Caco-2 (cell line): ENCODE measurements around the gene PBRM1. TPM values are rescaled to one million over a fixed set of nuclear protein-coding genes. Genes with fewer than 3 reads are reported as not detected.

ENCODE experiments used
- Bru-seq: library from RNA; stranded (reverse); fragments of 400-500 nt; gene quantifications from one replicate; lab custom pipeline; 2021; lab: Mats Ljungman, UMichigan
- BruChase-seq, 2 experiments: library from RNA; stranded (reverse); fragments of 400-500 nt; gene quantifications; one replicate each; lab custom pipeline; 2021; lab: Mats Ljungman, UMichigan
- BruUV-seq: library from RNA; stranded (reverse); fragments of 400-500 nt; replicated peaks from 2 replicates; lab custom pipeline; 2021; lab: Mats Ljungman, UMichigan
- CTCF ChIA-PET: fragments of 300-600 bp; sonication (Branson Sonifier 250); formaldehyde crosslinking; loops from one replicate; lab custom pipeline; 2022; ENCODE audit warnings: antibody characterized with exemption; lab: Charles Lee
- POLR2A ChIA-PET: fragments of 300-600 bp; sonication (Branson Sonifier 250); formaldehyde crosslinking; loops from one replicate; lab custom pipeline; 2022; ENCODE audit warnings: antibody characterized with exemption; lab: Charles Lee
- DNase-seq, 2 experiments: peaks; one replicate each; pipeline versions ENCODE4 v3.0.0 to v3.0.0-alpha.2; 2020 to 2022
- H3K27me3 ChIP-seq: replicated peaks from 2 replicates; pipeline ENCODE4 v1.6.0; 2011; ENCODE audit warnings: low read length; ENCODE audit not compliant: control insufficient read depth, insufficient read depth
- H3K36me3 ChIP-seq: 2 replicates; pipeline ENCODE4 v1.5.1; 2011; ENCODE audit warnings: low read length; ENCODE audit not compliant: control insufficient read depth, insufficient read depth
- H3K4me1 ChIP-seq: fragments of 250-450 bp; sonication (Bioruptor Pico); 2 replicates; pipeline ENCODE4 v1.5.1; 2020; ENCODE audit warnings: mild to moderate bottlenecking
- H3K4me3 ChIP-seq: 2 replicates; pipeline ENCODE4 v1.5.1; 2011; ENCODE audit warnings: low read depth, mild to moderate bottlenecking, control low read depth, low read length
- H3K9me3 ChIP-seq: fragments of 250-450 bp; sonication (Bioruptor Pico); 2 replicates; pipeline ENCODE4 v1.5.1; 2020; ENCODE audit warnings: mild to moderate bottlenecking, moderate library complexity
- H3K27ac Mint-ChIP-seq: one replicate; pipeline ENCODE4 v1.8.0; 2022; ENCODE audit warnings: mixed read lengths; ENCODE audit not compliant: unreplicated experiment
- H3K27me3 Mint-ChIP-seq: one replicate; pipeline ENCODE4 v1.8.0; 2022; ENCODE audit warnings: mixed read lengths; ENCODE audit not compliant: insufficient read depth, unreplicated experiment
- H3K36me3 Mint-ChIP-seq: one replicate; pipeline ENCODE4 v1.8.0; 2022; ENCODE audit warnings: mild to moderate bottlenecking, mixed read lengths; ENCODE audit not compliant: insufficient read depth, unreplicated experiment
- H3K4me1 Mint-ChIP-seq: one replicate; pipeline ENCODE4 v1.8.0; 2022; ENCODE audit warnings: low read depth, mixed read lengths; ENCODE audit not compliant: unreplicated experiment
- H3K4me3 Mint-ChIP-seq: one replicate; pipeline ENCODE4 v1.8.0; 2022; ENCODE audit warnings: mild to moderate bottlenecking, moderate library complexity, mixed read lengths; ENCODE audit not compliant: unreplicated experiment
- H3K9me3 Mint-ChIP-seq: one replicate; pipeline ENCODE4 v1.8.0; 2022; ENCODE audit warnings: mixed read lengths; ENCODE audit not compliant: unreplicated experiment
- CTCF ChIP-seq, 2 experiments: fragments of 200-600 bp in 1 of 2; IDR thresholded peaks; 1 replicate in 1 of 2; 2 replicates in 1 of 2; pipeline versions ENCODE4 v1.5.1 to v1.8.0; 2011 to 2022; ENCODE audit warnings: antibody characterized with exemption in 1 of 2, control low read depth in 1 of 2, inconsistent platforms in 1 of 2, low read depth in 1 of 2, low read length in 1 of 2, mild to moderate bottlenecking in 1 of 2, moderate library complexity in 1 of 2; ENCODE audit not compliant: insufficient read depth in 1 of 2, severe bottlenecking in 1 of 2, unreplicated experiment in 1 of 2
- intact Hi-C: fragments of 100-400 bp; cut with micrococcal nuclease; formaldehyde crosslinking; loops from one replicate; pipeline ENCODE4 v1.10.0; 2022; ENCODE audit not compliant: unreplicated experiment
- long read RNA-seq: library from polyadenylated mRNA; stranded (forward); transcript quantifications from one replicate; pipeline ENCODE4 v2.0.0, GENCODE V29; 2022
- total RNA-seq: library from RNA; stranded (reverse); gene quantifications from 2 replicates; pipeline ENCODE4 v1.2.3, GENCODE V29; 2022

The PBRM1 gene
- 50.6 and 50.7 TPM in 2 replicates for total RNA-seq
- Bru-seq, nascent RNA, result percentile 76 among the genes with signal in this experiment
- BruChase-seq, experiment 1, labeled RNA remaining after a 2-hour chase, result percentile 76 among the genes with signal in this experiment
- percentile 83 among the genes with signal in this experiment for BruChase-seq, experiment 2, labeled RNA remaining after a 6-hour chase
- long read RNA-seq, partial matches to known transcripts, result 33 of 45 reads
- long read RNA-seq, other reads (novel, unspliced or antisense), result 11 of 45 reads

GRCh38 chr3:52685709-52686691 lies at the start of gene PBRM1, which contains the start of gene GNL3:
Gene PBRM1 (minus strand): TSS chr3:52685913.
Gene GNL3 (plus strand): TSS chr3:52686032. CDS start chr3:52686093, 61 bp downstream.
- POLR2A ChIA-PET, result no interaction called here
- H3K9me3 Mint-ChIP-seq, result no peaks in the 10 kb centered on the region
- peaks cover 19% of the 10 kb centered on the region for H3K4me1 Mint-ChIP-seq
- TSS peak; percentile 60 for BruUV-seq
- H3K36me3 ChIP-seq, result peaks cover 5% of the 10 kb centered on the region
- intact Hi-C loops, result loop anchor here (10.0 kb wide), 2 partner anchors 151 to 261 kb away; partner anchors contain the start of genes NT5DC2 and UQCC5
- H3K36me3 Mint-ChIP-seq, result peaks cover 56% of the 10 kb centered on the region
- H3K27me3 Mint-ChIP-seq, result no peaks in the 10 kb centered on the region
- DNase-seq, result peak; percentile 94 to 95
- CTCF ChIA-PET, result interaction anchor here (0.6 kb wide), 1 partner anchor 135 kb away, joined by 5 read pairs; no protein-coding TSS in a partner anchor
- H3K27me3 ChIP-seq, result no peaks in the 10 kb centered on the region
- H3K4me3 Mint-ChIP-seq, result peak within 1 kb of the TSS; percentile 85
- peak within 1 kb of the TSS; percentile 98 for H3K4me3 ChIP-seq
- H3K4me1 ChIP-seq, result peaks cover 41% of the 10 kb centered on the region
- peak within 1 kb of the TSS; percentile 96 for H3K27ac Mint-ChIP-seq
- H3K9me3 ChIP-seq, result no peaks in the 10 kb centered on the region
- no peak for TF ChIP-seq CTCF (IDR thresholded peaks at IDR 0.05; ENCODE audit: insufficient read depth in 1 of 2, low read depth in 1 of 2, low read length in 1 of 2, severe bottlenecking in 1 of 2, unreplicated experiment in 1 of 2)

GRCh38 chr3:52733256-52733891 lies 47.7 kb upstream of the PBRM1 start:
- ChIA-PET CTCF (no interaction called here), POLR2A (no interaction called here)
- no peaks in the 10 kb centered on the region for H3K27me3 ChIP-seq
- no peaks in the 10 kb centered on the region for H3K4me1 Mint-ChIP-seq
- H3K27me3 Mint-ChIP-seq, result no peaks in the 10 kb centered on the region
- DNase-seq, result no peak
- H3K4me3 ChIP-seq, result no peak overlapping the region
- intact Hi-C loops, result no loop called here
- H3K27ac Mint-ChIP-seq, result no peak overlapping the region
- H3K9me3 ChIP-seq, result peaks cover 25% of the 10 kb centered on the region
- H3K36me3 Mint-ChIP-seq, result peaks cover 93% of the 10 kb centered on the region
- peaks cover 18% of the 10 kb centered on the region for H3K9me3 Mint-ChIP-seq
- H3K4me1 ChIP-seq, result 0 out of 2 replicates have a peak, but pooled peaks cover 3% of the 10 kb centered on the region
- H3K36me3 ChIP-seq, result no peaks in the 10 kb centered on the region; the same call in 1 of the 2 replicates
- no TSS peak for BruUV-seq
- H3K4me3 Mint-ChIP-seq, result no peak overlapping the region
- TF ChIP-seq CTCF (IDR thresholded peaks at IDR 0.05; ENCODE audit: insufficient read depth in 1 of 2, low read depth in 1 of 2, low read length in 1 of 2, severe bottlenecking in 1 of 2, unreplicated experiment in 1 of 2), result no peak
